Sigmoid colon (tissue), 4 donors: ENCODE measurements around the gene FSTL5.

ENCODE experiments used
- EP300 ChIP-seq, 4 donors: sonication (generic); formaldehyde crosslinking; IDR thresholded peaks; one replicate each; pipeline ENCODE4 v1.6.1; 2017; ENCODE audit warnings: antibody characterized with exemption in 4 of 4
- POLR2A ChIP-seq, 2 donors: fragments of 450-650 bp; IDR thresholded peaks; one replicate each; pipeline ENCODE4 v1.6.1; 2016; ENCODE audit warnings: antibody characterized with exemption in 2 of 2, mild to moderate bottlenecking in 2 of 2, moderate library complexity in 2 of 2
- POLR2AphosphoS5 ChIP-seq, 4 donors: sonication (generic); formaldehyde crosslinking; IDR thresholded peaks; one replicate each; pipeline ENCODE4 v1.6.1; 2017; ENCODE audit warnings: antibody characterized with exemption in 4 of 4
- TF ChIP-seq, protein P1 (sequence below), 4 experiments: fragments of 450-650 bp in 3 of 4; fragments of 200-600 bp in 1 of 4; IDR thresholded peaks; one replicate each; pipeline ENCODE4 v1.5.1; 2016 to 2019; ENCODE audit warnings: antibody characterized with exemption in 4 of 4, mild to moderate bottlenecking in 3 of 4, moderate library complexity in 2 of 4

DNA sequence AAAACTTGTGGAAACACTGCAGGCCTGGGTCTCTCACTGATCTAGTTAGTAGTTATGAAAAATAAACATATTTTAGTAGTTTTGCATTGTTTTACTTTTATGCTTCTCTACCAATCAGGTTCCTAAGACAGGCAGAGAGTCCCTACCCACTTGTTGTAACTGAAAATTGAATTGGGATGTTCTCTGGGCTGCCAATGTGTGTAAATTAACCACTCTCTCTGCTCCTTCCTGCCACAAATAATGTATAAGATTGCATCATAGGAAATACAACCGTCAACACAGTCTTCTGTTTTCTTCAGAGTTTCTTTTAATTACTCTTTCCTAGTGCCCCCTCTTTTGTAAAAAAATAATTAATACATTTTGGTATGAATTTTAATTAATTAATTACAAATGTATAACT lies 677.3 kb downstream of the FSTL5 start:
- TF ChIP-seq POLR2A (IDR thresholded peaks at IDR 0.05), result no peak
- TF ChIP-seq, protein P1, sequence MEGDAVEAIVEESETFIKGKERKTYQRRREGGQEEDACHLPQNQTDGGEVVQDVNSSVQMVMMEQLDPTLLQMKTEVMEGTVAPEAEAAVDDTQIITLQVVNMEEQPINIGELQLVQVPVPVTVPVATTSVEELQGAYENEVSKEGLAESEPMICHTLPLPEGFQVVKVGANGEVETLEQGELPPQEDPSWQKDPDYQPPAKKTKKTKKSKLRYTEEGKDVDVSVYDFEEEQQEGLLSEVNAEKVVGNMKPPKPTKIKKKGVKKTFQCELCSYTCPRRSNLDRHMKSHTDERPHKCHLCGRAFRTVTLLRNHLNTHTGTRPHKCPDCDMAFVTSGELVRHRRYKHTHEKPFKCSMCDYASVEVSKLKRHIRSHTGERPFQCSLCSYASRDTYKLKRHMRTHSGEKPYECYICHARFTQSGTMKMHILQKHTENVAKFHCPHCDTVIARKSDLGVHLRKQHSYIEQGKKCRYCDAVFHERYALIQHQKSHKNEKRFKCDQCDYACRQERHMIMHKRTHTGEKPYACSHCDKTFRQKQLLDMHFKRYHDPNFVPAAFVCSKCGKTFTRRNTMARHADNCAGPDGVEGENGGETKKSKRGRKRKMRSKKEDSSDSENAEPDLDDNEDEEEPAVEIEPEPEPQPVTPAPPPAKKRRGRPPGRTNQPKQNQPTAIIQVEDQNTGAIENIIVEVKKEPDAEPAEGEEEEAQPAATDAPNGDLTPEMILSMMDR (IDR thresholded peaks at IDR 0.05), result no peak
- no peak for TF ChIP-seq POLR2AphosphoS5 (IDR thresholded peaks at IDR 0.05)
- TF ChIP-seq EP300 (IDR thresholded peaks at IDR 0.05), result no peak
